ENCODE results near the gene SEZ6. TPM values are rescaled to one million over a fixed set of nuclear protein-coding genes. Genes with fewer than 3 reads are reported as not detected.

The SEZ6 gene
- total and polyA plus RNA-seq, 10 of the 15 experiments (the other 5 are each of a cell fraction or from before 2014, with no cell fraction given), result 0.05 to 0.87 (median 0.17) TPM; not detected in 4

DNA sequence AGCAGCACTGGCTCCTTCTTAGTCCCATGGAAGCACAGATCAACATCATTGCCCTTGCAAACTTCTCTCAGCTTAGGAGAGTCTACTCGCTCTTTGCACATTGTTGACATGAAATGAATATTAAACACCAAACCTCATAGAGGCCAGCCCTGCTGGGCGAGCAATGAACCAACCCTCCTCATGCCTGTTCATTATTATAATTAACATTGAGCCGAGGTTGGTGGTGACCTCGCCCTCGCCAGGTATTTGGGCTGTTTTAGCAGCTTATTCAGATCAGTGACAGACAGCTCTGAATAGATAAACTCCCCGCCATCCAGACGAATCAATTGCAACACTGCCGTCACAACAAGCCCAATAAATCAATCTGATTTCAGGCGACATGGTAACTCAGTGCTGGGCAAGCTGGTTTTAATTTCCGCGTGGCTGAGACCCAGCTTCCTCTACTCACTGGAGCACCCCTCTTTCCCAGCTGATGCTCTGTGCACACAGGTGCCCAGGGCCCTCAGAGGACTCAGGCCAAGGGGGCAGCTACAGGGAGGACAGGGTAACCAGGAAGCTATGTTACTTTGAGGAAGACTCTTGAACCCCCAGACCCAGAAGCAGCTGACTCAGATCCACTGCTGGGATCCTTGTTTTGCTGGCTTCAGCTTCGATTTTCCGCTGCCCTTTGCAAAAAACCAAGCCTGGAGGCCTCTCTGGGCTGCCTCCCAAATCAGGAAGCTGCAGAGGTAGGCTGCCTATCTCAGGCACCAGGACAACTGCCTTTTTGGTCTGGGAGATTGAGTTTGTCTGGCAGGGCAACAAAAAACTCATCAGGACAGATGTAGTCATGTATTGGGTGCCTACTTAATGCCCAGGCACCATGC, 10.7 kb upstream of the SEZ6 start:
- RAD21 ChIA-PET (ENCODE audit: unreplicated experiment), result interaction anchor here (1.5 kb wide), 1 partner anchor 51 kb away, joined by 3 read pairs; no protein-coding TSS in a partner anchor
- ATAC-seq, result no peak
- TF ChIP-seq, protein P1, sequence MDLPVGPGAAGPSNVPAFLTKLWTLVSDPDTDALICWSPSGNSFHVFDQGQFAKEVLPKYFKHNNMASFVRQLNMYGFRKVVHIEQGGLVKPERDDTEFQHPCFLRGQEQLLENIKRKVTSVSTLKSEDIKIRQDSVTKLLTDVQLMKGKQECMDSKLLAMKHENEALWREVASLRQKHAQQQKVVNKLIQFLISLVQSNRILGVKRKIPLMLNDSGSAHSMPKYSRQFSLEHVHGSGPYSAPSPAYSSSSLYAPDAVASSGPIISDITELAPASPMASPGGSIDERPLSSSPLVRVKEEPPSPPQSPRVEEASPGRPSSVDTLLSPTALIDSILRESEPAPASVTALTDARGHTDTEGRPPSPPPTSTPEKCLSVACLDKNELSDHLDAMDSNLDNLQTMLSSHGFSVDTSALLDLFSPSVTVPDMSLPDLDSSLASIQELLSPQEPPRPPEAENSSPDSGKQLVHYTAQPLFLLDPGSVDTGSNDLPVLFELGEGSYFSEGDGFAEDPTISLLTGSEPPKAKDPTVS (IDR thresholded peaks at IDR 0.05; ENCODE audit: low read depth, low read length), result no peak
- no peak for TF ChIP-seq EED (IDR thresholded peaks at IDR 0.05; ENCODE audit: low read depth)
- TF ChIP-seq REST (IDR thresholded peaks at IDR 0.05; ENCODE audit: low read depth, low read length), result no peak
- no peak for TF ChIP-seq NR2C1 (IDR thresholded peaks at IDR 0.05)
- no peak for TF ChIP-seq ASH2L (IDR thresholded peaks at IDR 0.05; ENCODE audit: borderline replicate concordance, low read depth)
- TF ChIP-seq FOXK2 (IDR thresholded peaks at IDR 0.05), result no peak
- TF ChIP-seq, protein P2, sequence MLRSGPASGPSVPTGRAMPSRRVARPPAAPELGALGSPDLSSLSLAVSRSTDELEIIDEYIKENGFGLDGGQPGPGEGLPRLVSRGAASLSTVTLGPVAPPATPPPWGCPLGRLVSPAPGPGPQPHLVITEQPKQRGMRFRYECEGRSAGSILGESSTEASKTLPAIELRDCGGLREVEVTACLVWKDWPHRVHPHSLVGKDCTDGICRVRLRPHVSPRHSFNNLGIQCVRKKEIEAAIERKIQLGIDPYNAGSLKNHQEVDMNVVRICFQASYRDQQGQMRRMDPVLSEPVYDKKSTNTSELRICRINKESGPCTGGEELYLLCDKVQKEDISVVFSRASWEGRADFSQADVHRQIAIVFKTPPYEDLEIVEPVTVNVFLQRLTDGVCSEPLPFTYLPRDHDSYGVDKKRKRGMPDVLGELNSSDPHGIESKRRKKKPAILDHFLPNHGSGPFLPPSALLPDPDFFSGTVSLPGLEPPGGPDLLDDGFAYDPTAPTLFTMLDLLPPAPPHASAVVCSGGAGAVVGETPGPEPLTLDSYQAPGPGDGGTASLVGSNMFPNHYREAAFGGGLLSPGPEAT (IDR thresholded peaks at IDR 0.05; ENCODE audit: low read depth), result no peak
- TF ChIP-seq RUNX3 (IDR thresholded peaks at IDR 0.05; ENCODE audit: low read length), result no peak
- no peak for TF ChIP-seq TCF7 (IDR thresholded peaks at IDR 0.05; ENCODE audit: borderline replicate concordance)
- TF ChIP-seq, protein P3, sequence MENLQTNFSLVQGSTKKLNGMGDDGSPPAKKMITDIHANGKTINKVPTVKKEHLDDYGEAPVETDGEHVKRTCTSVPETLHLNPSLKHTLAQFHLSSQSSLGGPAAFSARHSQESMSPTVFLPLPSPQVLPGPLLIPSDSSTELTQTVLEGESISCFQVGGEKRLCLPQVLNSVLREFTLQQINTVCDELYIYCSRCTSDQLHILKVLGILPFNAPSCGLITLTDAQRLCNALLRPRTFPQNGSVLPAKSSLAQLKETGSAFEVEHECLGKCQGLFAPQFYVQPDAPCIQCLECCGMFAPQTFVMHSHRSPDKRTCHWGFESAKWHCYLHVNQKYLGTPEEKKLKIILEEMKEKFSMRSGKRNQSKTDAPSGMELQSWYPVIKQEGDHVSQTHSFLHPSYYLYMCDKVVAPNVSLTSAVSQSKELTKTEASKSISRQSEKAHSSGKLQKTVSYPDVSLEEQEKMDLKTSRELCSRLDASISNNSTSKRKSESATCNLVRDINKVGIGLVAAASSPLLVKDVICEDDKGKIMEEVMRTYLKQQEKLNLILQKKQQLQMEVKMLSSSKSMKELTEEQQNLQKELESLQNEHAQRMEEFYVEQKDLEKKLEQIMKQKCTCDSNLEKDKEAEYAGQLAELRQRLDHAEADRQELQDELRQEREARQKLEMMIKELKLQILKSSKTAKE (IDR thresholded peaks at IDR 0.05; ENCODE audit: low read depth, poor library complexity, severe bottlenecking), result no peak
- no peak for TF ChIP-seq ZZZ3 (IDR thresholded peaks at IDR 0.05; ENCODE audit: control insufficient read depth, insufficient read length, low read depth)
- TF ChIP-seq MTA2 (IDR thresholded peaks at IDR 0.05; ENCODE audit: low read depth), result no peak
- no peak for TF ChIP-seq SMAD1 (IDR thresholded peaks at IDR 0.05; ENCODE audit: low read depth, partially characterized antibody)
- TF ChIP-seq ATF7 (IDR thresholded peaks at IDR 0.05; ENCODE audit: low read depth), result no peak
- no peak for TF ChIP-seq POLR2AphosphoS5 (IDR thresholded peaks at IDR 0.05; ENCODE audit: low read length)

More for the DNA sequence above, 10.7 kb upstream of the SEZ6 start:
- no peak overlapping the region for H3K4me2 ChIP-seq (ENCODE audit: control insufficient read depth, insufficient read depth)
- H3K36me3 ChIP-seq (ENCODE audit: control insufficient read depth in 2 of 2, insufficient read depth in 2 of 2, low read length in 1 of 2), result no peaks in the 10 kb centered on the region
- no peak overlapping the region for H2AFZ ChIP-seq (ENCODE audit: control insufficient read depth, low read depth, low read length)
- no peak overlapping the region for H3K4me3 ChIP-seq
- SMC1A ChIA-PET (ENCODE audit: uncharacterized antibody, unreplicated experiment), result no interaction called here
- peaks cover 0 to 6% of the 10 kb centered on the region in 2 experiments; a peak in 1 of 4 replicates for H3K27me3 ChIP-seq (replicated peaks in 1 of 2; ENCODE audit: control insufficient read depth in 2 of 2, insufficient read depth in 2 of 2, low read length in 1 of 2)
- no peaks in the 10 kb centered on the region for H3K79me2 ChIP-seq (ENCODE audit: control insufficient read depth, insufficient read depth, low read length)
- FAIRE-seq (no peak), DNase-seq (ENCODE audit: low read depth, low spot score) (no peak)
- CTCF ChIA-PET, result interaction anchor here (0.8 to 2.2 kb wide), 2 partner anchors 51 to 100 kb away, joined by 5 to 8 read pairs; no protein-coding TSS in a partner anchor
- intact Hi-C loops (cut with micrococcal nuclease; ENCODE audit: unreplicated experiment), result loop anchor here (5.0 kb wide), 1 partner anchor 44 kb away; no protein-coding TSS in a partner anchor
- H3K27ac ChIP-seq (ENCODE audit: control insufficient read depth, insufficient read depth), result no peak overlapping the region
- WGBS (ENCODE audit: insufficient coverage, insufficient replicate concordance, low lambda C conversion rate, missing lambda C conversion rate), result 15% methylated on average over 13 of the region's 13 CpGs
- no TSS peak for BruUV-seq (replicated peaks)
- in situ Hi-C loops (cut with MboI), result no loop called here
- no peak overlapping the region for H3K9ac ChIP-seq (ENCODE audit: control insufficient read depth, insufficient read depth, low read length)
- POLR2A ChIA-PET, result interaction anchor here (0.5 kb wide), 1 partner anchor 548 kb away, joined by 3 read pairs; no protein-coding TSS in a partner anchor
- H3K4me1 ChIP-seq (ENCODE audit: control insufficient read depth, insufficient read depth, low read length), result no peaks in the 10 kb centered on the region
- H4K20me1 ChIP-seq (ENCODE audit: control insufficient read depth, insufficient read depth), result no peaks in the 10 kb centered on the region
- H3K9me3 ChIP-seq (replicated peaks; ENCODE audit: control insufficient read depth, insufficient read depth, low read length), result no peaks in the 10 kb centered on the region

All from GM12878 (cell line).